Activated naive CD4-positive, alpha-beta T cell treated with anti-CD3 and anti-CD28 coated beads, Interleukin-2, amount 50 U/mL, for 72 hours (primary cell): ENCODE measurements around the gene ELL3. TPM values are rescaled to one million over a fixed set of nuclear protein-coding genes. Genes with fewer than 3 reads are reported as not detected.

ENCODE experiments used
- ATAC-seq, 2 donors: fragments of 150-1000 bp; cut with Tn5 transposase; 2 replicates each; pipeline ENCODE4 v1.10.0; 2021; ENCODE audit warnings: mild to moderate bottlenecking in 2 of 2, moderate library complexity in 2 of 2
- DNase-seq, 2 donors: peaks; one replicate each; pipeline ENCODE4 v3.0.0; 2021 to 2022; ENCODE audit warnings: low spot score in 2 of 2
- H3K27ac Mint-ChIP-seq, 2 donors: one replicate each; pipeline ENCODE4 v1.8.0; 2022; ENCODE audit warnings: mild to moderate bottlenecking in 2 of 2, mixed read lengths in 2 of 2
- H3K36me3 Mint-ChIP-seq, 2 donors: one replicate each; pipeline ENCODE4 v1.8.0; 2022; ENCODE audit warnings: mixed read lengths in 2 of 2
- H3K9me3 Mint-ChIP-seq, 2 donors: one replicate each; pipeline ENCODE4 v1.8.0; 2022; ENCODE audit warnings: mixed read lengths in 2 of 2
- total RNA-seq, 2 donors: library from RNA; stranded (reverse); gene quantifications; one replicate each; pipeline ENCODE4 v1.2.3, GENCODE V29; 2022

The ELL3 gene
- total RNA-seq, 2 donors from 2014 or later = 4.5 to 9.3 TPM

DNA sequence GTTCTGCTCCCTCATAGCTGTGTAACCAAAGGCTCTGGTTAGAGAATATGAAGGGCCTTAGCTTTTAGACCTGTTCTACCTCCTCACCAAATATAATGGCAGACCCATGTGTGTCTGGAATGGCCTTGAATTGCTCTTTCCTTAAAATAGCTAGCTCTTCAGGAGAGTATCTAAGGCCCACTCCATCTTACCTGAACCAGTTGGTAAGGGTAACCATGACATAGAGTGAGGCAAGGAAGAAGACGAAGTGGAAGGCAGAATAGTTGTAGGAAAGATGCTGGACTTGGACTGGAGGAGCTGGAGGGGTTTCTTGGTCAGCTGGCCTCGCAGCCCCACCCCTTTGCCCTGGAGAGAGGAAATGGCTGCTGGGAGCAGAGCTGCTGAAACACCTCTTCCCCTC, 18.4 kb upstream of the ELL3 start:
- no peak for DNase-seq
- Mint-ChIP-seq H3K36me3 (peaks cover 50 to 59% of the 10 kb centered on the region in 2 donors), H3K9me3 (no peaks in the 10 kb centered on the region), H3K27ac (peak overlapping the region; percentile 62 to 100)
- ATAC-seq = no peak

DNA sequence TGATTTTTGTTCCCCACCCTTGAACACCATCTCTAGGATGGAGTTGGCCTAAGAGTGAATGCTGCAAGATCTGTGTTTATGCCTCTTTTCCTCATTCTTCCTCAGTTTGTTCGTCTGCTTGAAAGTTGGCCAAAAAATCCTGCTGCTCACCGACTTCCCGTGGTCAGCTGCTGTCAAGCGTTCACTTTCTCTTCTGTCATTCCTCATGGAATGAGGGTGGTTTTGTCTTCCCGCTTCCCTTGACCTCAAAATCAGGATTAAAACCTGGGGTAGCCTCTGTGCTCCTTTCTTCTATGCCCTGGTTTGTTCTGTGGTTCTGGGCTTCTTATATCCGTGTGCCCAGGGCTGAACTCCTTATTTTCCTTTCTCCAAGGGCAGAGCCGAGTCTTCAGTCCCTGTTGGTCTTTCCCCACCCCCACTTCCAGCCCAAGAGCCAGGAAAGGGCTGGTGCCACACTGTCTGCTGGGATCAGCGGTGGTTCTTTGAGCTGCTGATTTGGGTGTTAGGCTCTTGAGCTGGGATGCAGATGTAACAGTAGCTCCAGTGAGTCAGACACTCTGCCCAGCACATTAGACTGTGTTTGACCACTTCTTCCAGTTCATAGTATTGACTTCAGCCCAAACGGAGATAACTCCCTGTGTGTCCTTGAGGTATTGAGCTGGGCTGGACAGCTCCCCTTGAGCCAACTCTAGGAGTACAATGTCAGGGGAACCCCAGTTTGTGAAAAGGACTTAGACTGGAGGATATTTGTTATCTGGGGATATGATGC, 17.7 kb upstream of the ELL3 start:
- DNase-seq (no peak), ATAC-seq (no peak)
- Mint-ChIP-seq H3K9me3 (no peaks in the 10 kb centered on the region), H3K36me3 (peaks cover 43 to 52% of the 10 kb centered on the region in 2 donors), H3K27ac (peak overlapping the region; percentile 89 to 100)

DNA sequence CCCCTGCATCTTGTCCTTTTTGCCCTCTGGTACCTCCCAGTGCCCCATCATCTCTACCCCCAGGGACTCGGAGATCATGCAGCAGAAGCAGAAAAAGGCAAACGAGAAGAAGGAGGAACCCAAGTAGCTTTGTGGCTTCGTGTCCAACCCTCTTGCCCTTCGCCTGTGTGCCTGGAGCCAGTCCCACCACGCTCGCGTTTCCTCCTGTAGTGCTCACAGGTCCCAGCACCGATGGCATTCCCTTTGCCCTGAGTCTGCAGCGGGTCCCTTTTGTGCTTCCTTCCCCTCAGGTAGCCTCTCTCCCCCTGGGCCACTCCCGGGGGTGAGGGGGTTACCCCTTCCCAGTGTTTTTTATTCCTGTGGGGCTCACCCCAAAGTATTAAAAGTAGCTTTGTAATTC, 16.9 kb upstream of the ELL3 start:
- H3K9me3 Mint-ChIP-seq = no peaks in the 10 kb centered on the region
- DNase-seq = no peak
- H3K36me3 Mint-ChIP-seq = peaks cover 38 to 45% of the 10 kb centered on the region in 2 donors
- no peak for ATAC-seq
- H3K27ac Mint-ChIP-seq = peak overlapping the region; percentile 98 to 100

DNA sequence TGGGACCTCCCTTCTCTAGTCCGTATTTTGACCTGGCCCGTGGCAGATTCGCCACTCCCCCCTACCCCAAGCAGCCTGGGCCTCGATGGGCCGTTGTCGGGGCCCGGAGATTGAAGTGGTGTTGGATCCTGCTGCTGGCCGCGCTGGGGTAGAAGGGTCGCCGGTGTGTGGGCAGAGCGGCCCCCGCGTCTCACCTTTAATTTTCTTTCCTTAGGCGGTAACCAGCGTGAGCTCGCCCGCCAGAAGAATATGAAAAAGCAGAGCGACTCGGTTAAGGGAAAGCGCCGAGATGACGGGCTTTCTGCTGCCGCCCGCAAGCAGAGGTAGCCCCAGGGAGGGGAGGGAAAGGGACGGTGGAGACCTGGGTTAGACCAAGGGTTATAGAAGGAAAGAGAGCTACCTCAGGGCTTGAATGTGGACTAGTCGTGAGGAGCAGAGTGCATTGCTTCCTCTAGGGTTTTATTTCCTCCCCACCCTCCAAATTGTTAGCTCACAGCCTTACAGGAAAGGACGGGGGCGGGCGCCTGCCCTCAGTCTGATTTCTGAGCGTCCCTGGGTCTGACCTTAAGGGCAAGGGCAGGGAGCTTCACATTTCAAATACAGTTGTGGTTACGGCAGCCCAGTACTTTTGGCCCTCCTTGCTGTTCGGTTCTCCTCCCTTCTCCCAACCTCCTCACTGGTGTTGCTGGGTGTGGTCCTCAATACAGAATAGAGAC, 16.2 kb upstream of the ELL3 start:
- Mint-ChIP-seq H3K27ac (peak overlapping the region; percentile 98 to 100), H3K9me3 (no peaks in the 10 kb centered on the region), H3K36me3 (peaks cover 38% of the 10 kb centered on the region in 2 donors)
- DNase-seq (peak in 1 of 2 donors; percentile 22), ATAC-seq (peak in 1 of 2 donors; percentile 13)

DNA sequence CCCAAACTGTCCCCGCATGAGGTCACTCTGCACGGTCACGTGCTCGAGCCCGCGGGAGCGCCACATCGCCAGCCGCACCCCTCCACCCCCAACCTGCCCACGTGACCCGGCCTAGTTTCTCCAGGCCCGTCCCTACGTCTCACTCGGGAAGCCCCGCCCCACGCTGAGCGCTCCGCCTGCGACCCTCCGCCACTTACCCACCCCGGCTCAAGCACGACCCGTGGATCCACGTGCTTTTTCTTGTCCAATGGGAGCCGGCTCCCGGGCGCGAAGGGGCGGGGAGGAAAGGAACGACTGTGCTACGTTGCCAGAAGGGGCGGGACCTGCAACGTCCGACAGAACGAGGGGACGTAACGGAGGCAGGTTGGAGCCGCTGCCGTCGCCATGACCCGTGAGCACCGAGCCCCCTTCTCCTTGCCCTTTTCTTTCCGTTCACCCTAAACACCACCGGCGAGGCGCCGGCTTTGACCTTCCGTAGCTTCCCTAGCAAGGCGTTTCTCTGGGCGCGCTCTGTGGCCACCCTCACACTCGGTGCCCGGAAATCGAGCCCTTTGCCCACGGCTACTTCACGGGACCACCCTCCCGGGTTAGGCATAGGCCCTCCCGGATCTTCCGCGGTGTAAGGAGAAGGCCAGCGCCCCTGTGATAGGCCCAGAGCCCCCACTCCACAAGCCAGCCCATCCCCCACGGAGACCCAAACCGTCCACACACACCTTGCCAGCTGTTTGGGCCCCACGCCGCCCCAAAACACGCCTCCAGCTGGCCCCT, 15.4 kb upstream of the ELL3 start, which contains the start of gene SERF2:
SERF2 (plus strand) TSS at position 328 of the 768 bp plus-strand sequence; CDS start at position 385, 57 bp downstream.
- Mint-ChIP-seq H3K36me3 (peaks cover 38% of the 10 kb centered on the region in 2 donors), H3K27ac (peak within 1 kb of the TSS; percentile 98 to 100), H3K9me3 (no peaks in the 10 kb centered on the region)
- ATAC-seq = peak; percentile 90 to 98
- DNase-seq = peak; percentile 99 to 100

DNA sequence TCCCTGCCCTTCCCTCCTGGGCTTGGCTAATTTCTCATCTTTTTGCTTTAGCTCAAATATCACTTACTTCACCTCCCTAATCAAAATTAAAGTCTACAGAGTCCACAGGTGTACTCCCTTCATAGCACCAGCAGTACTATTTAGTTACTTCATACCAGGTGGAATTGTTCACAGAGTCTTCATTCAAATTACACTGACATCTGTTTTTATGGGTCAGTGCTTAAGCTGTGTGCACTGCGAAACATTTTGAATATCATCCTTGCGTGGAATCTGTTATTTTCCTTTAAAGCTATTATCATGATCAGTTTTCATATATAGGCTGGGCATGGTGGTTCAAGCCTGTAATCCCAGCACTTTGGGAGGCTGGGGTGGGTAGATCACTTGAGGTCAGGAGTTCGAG, 12.6 kb upstream of the ELL3 start:
- H3K36me3 Mint-ChIP-seq = peaks cover 24% of the 10 kb centered on the region in 2 donors
- ATAC-seq (no peak), DNase-seq (no peak)
- no peaks in the 10 kb centered on the region for H3K9me3 Mint-ChIP-seq
- H3K27ac Mint-ChIP-seq = no peak overlapping the region

DNA sequence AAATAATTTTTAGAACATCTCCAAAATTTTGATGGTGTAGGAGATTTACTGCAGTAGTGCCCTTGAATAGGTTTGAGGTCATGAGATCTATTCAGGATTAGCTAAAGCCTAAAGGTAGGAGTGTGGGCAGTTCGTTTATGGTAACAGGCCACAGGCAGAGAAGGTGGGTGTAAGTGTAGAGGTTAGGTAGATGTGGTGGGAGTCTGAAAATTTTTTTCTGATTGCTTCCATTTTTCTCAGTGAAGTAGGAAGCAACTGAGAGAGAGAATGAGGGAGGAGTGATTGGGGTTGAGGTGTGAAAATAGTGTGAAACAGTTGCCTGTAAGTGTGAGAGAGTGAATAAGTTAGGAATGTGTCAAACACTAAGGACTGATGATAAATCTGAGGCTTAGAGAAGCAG, 2.2 kb upstream of the ELL3 start:
- Mint-ChIP-seq H3K36me3 (no peaks in the 10 kb centered on the region), H3K27ac (peak overlapping the region in 1 of 2 donors; percentile 8), H3K9me3 (no peaks in the 10 kb centered on the region)
- DNase-seq = no peak
- ATAC-seq = no peak

DNA sequence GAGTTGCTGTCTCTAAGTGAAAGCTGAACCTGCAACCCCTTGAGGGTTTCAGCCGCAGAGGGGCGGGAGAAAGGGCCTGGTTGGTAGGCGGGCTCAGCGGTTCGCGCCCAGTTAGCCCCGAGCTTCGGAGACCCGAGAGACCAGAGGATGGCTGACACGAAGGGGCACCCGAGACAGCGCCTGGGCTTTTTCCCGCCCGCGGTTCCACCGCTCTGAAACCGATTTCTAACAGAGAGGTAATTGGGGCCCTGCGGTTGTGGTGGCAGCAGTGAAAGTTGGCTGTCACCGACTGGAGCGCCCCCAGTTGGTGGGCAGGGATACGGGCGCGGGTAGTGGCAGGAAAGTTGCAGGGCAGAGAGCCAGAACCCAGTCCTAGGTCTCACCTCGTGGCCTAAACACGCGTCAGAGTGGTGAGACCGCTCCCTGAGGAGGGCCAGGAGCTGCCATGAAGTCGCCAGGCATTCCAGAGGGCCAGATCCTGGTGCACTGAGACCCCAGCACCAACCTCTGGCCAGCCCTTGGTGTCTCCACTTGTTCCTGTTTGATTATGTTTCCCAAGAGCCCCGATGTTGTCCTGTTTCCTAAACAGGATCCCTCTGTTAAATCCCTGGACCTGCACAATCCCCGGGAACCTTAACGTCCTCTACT, 625 bp upstream of the ELL3 start:
- Mint-ChIP-seq H3K9me3 (no peaks in the 10 kb centered on the region), H3K36me3 (peaks cover 0 to under 1% of the 10 kb centered on the region in 2 donors), H3K27ac (peak overlapping the region; percentile 91 to 94)
- ATAC-seq = peak; percentile 85 to 90
- peak; percentile 85 to 92 for DNase-seq

DNA sequence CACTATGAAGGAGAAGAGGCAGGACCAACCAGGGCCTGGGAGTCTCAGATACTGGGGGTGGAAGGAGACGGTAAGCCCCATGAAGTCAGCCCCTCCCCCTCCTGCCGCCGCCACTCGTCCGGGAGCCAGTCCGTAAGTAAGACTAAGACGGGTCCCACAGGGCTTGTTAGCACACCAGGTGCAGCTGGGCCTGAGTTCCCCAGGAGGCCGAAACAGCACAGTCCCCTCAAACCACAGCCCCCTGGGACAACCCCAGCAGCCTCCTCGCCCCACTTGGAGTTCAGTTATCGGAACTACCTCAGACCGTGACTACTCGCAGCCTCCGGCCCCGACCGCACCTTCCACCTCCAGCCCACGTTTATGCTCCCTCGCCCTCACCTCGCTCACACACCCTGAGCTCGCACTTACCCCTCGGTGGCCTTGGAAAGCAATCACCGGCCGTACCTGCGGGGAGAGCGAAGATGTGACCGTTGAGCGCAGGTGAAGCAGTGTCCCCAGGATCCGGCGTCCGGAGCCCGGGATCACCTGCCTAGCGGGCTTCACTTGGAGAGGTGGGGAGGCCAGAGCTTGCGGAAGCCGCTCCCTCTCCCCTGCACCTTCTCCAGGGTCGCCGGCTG, 557 bp downstream of the ELL3 start:
- H3K9me3 Mint-ChIP-seq = no peaks in the 10 kb centered on the region
- ATAC-seq = peak in 1 of 2 donors; percentile 5
- H3K36me3 Mint-ChIP-seq = peaks cover 0 to 8% of the 10 kb centered on the region in 2 donors
- peak in 1 of 2 donors; percentile 12 for DNase-seq
- peak overlapping the region; percentile 55 to 91 for H3K27ac Mint-ChIP-seq

DNA sequence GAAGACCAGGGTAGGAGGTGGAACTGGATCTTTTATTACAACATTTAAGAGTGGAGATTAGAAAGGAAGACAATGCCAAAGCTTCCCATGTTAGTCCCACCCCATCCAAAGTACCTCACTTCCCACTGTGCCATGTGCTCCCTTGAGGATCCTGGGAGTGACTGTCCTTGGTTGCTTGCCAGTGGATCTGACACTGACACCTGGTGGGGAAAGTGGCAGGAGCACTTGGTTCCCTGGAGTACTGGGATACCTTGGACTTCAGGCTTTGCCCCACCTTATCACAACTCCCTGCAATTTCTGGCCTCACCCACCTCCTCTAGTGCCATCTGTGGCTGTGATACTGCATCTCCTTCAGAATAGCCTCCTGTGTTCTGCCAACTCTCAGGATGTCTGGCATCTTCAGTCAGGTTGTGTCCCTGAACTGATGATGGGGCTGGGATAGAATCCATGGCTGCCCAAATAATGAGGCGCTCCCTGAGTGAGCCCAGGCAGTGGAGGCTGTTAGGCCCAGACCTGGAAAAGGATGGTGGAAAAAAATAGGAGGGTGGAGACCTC, 1.3 kb downstream of the ELL3 start:
- H3K9me3 Mint-ChIP-seq = no peaks in the 10 kb centered on the region
- H3K36me3 Mint-ChIP-seq = peaks cover 4 to 15% of the 10 kb centered on the region in 2 donors
- ATAC-seq (no peak), DNase-seq (no peak)
- H3K27ac Mint-ChIP-seq = peak overlapping the region in 1 of 2 donors; percentile 22

DNA sequence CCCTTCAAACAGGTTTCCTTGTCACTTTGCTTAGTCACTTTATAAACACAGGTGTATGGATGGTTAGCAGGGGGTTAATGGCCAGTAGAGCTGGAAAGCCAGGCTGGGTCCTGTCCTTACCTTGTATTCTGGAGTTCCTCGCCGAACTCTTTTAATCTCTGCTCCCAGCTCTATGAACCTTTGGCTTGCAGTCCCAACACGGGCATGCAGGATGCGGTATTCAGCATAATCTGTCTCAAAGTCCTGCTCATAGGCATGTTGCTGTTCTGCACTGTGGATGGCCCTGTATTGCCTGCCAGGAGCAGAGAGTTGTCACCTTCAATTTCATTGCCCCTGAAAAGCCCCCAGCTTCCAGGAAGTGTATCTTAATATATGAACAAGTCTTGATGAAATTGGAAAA, 2.7 kb downstream of the ELL3 start:
- Mint-ChIP-seq H3K27ac (peak overlapping the region; percentile 24 to 25), H3K9me3 (no peaks in the 10 kb centered on the region), H3K36me3 (peaks cover 13 to 27% of the 10 kb centered on the region in 2 donors)
- no peak for ATAC-seq
- DNase-seq = no peak

DNA sequence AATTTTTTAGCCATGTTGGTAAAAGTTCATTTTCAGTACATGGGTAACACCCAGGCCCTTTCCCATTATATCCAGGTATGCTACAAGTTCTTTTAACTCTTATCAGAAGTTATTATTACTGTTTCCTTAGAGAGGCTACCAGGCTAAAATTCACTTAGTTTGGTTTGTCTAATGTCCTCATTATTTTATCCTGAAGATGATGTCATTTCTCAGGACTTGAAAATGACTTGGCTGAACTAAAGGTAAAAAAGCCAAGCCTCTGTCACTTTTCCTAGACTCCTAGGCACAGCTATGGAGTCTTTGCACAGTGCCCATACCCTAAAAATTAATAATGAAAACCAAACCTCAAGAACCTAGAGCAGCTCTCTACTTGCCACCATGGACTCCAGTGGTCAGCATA, 4.1 kb downstream of the ELL3 start:
- peaks cover 13 to 27% of the 10 kb centered on the region in 2 donors for H3K36me3 Mint-ChIP-seq

DNA sequence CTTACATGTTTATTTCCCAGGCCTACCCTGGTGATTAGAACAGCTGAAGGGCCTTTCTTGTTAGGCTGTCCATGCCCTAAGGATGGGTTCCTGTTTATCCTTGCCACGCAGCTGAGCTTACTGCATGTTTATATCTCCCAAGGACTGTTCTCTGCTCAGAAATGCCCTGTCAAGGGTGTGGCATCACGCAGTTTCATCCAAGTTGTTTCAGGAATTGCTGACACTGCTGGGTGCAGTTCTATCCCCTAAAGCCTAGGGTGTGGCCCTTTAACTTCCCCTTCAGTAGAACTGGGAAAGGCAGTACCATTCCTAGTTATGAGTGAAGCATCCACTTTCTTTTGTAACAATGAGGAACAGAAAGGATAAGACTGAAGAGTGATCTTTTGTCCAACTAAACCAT, 5.0 kb downstream of the ELL3 start:
- peaks cover 13 to 27% of the 10 kb centered on the region in 2 donors for H3K36me3 Mint-ChIP-seq
- DNase-seq = no peak
- no peaks in the 10 kb centered on the region for H3K9me3 Mint-ChIP-seq
- no peak for ATAC-seq
- peak overlapping the region; percentile 36 to 52 for H3K27ac Mint-ChIP-seq

More for the DNA sequence above, 4.1 kb downstream of the ELL3 start:
- ATAC-seq (no peak), DNase-seq (no peak)
- H3K27ac Mint-ChIP-seq = peak overlapping the region in 1 of 2 donors; percentile 36
- no peaks in the 10 kb centered on the region for H3K9me3 Mint-ChIP-seq

DNA sequence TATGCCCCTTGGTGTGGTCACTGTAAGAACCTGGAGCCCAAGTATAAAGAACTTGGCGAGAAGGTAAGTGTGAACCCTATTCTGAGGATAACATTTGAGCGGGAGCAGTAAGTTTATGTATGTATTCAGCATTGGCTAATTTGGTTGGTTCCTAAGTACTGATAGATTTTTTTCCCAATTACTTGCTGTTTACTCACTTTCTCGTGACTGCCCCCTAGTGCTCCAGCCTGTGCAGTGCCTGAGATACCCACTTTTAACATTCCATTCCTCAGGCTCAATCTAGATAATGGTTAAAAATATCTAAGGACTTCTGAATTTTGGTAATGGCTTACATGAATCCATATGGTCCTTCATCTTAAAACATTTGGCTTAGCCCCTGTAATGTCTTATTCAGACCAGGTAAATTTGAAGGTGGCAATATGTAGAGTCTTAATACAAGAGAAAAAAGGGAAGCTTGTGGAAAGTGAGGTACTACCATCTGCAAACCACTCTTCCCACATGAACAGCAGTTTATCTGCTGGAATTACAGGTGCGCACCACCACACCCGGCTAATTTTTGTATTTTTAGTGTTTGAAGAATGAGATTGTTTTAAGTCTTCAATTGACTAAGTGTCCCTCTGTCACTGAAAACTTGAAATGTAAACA, 7.1 kb downstream of the ELL3 start:
- peak in 1 of 2 donors; percentile 65 for DNase-seq

DNA sequence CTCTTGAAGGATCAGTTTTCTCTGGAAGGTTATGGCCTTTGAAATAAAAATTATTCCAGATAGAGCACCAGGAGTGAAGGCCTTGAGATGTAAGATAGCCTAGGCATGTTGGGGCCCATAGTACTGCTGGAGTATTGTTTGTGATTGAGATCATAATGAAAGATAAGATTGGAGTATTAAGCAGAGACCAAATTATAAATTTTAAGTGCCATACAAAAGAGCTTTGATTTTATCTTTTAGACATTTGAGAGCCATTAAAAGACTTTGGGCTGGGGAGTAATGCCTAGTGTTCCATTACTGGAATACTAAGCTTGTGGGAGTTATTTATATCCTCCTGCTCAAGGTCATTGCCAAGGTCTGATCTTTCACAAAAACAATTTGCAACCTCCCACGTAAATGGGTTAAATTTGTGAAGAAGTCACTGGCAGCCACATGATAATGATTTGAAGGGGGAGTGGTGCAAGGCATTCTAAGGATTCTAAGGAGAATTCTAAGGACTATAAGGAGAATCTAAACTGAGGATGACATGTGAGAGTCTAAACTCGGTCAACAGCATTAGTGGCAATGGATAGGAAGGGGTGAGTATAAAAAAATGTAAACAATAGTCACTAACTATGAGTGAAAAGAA, 12.8 kb downstream of the ELL3 start:
- Mint-ChIP-seq H3K27ac (peak overlapping the region in 1 of 2 donors; percentile 87), H3K36me3 (peaks cover 19 to 30% of the 10 kb centered on the region in 2 donors), H3K9me3 (no peaks in the 10 kb centered on the region)
- DNase-seq (no peak), ATAC-seq (no peak)

More for the DNA sequence above, 7.1 kb downstream of the ELL3 start:
- Mint-ChIP-seq H3K36me3 (peaks cover 17 to 34% of the 10 kb centered on the region in 2 donors), H3K27ac (peak overlapping the region in 1 of 2 donors; percentile 39), H3K9me3 (no peaks in the 10 kb centered on the region)
- peak; percentile 59 to 67 for ATAC-seq
